Vagina (tissue), 2 donors: ENCODE data around the gene PKDCC. TPM values are rescaled to one million over a fixed set of nuclear protein-coding genes. Genes with fewer than 3 reads are reported as not detected.

Experiments used
- DNase-seq, 2 donors: peaks; one replicate each; pipeline ENCODE4 v3.0.0-alpha.2; 2017; ENCODE audit errors: extremely low spot score in 2 of 2
- H3K27ac ChIP-seq: fragments of 200-600 bp; sonication (generic); one replicate; pipeline ENCODE4 v1.5.1; 2019
- H3K27me3 ChIP-seq: fragments of 200-600 bp; sonication (generic); one replicate; pipeline ENCODE4 v1.5.1; 2019
- H3K36me3 ChIP-seq, 2 donors: fragments of 200-600 bp; sonication (generic); one replicate each; pipeline ENCODE4 v1.5.1; 2017 to 2019
- H3K4me1 ChIP-seq: fragments of 200-600 bp; sonication (generic); one replicate; pipeline ENCODE4 v1.5.1; 2019
- H3K4me3 ChIP-seq, 2 donors: fragments of 200-600 bp; sonication (generic); 1 replicate in 1 of 2; 2 replicates in 1 of 2; pipeline ENCODE4 v1.5.1; 2016 to 2019
- H3K9me3 ChIP-seq: fragments of 200-600 bp; sonication (generic); one replicate; pipeline ENCODE4 v1.5.1; 2019
- CTCF ChIP-seq, 3 experiments: fragments of 450-650 bp in 2 of 3; fragments of 200-600 bp in 1 of 3; sonication (generic) in 1 of 3; IDR thresholded peaks; one replicate each; pipeline ENCODE4 v1.5.1; 2017 to 2019; ENCODE audit warnings: antibody characterized with exemption in 3 of 3, mild to moderate bottlenecking in 2 of 3, moderate library complexity in 2 of 3
- POLR2A ChIP-seq, 2 donors: fragments of 450-650 bp; IDR thresholded peaks; one replicate each; pipeline ENCODE4 v1.6.1; 2017; ENCODE audit warnings: antibody characterized with exemption in 2 of 2, mild to moderate bottlenecking in 2 of 2, moderate library complexity in 2 of 2
- POLR2AphosphoS5 ChIP-seq, 2 donors: sonication (generic); formaldehyde crosslinking; IDR thresholded peaks; one replicate each; pipeline ENCODE4 v1.9.0; 2017; ENCODE audit warnings: antibody characterized with exemption in 2 of 2, mild to moderate bottlenecking in 2 of 2, low read depth in 1 of 2; ENCODE audit not compliant: insufficient read depth in 1 of 2
- intact Hi-C: fragments of 100-400 bp; cut with DNase I; formaldehyde crosslinking; loops from one replicate; pipeline ENCODE4 v1.15.1; 2023
- total RNA-seq: library from RNA; depleted of rRNA; stranded (reverse); fragments of >200 nt; gene quantifications from one replicate; pipeline ENCODE4 v1.2.3, GENCODE V29; 2016

The PKDCC gene
- total RNA-seq, 1 donor from 2014 or later, result 146 TPM

- intact Hi-C loops, result no loop called here
- H3K36me3 ChIP-seq, result no peaks in the 10 kb centered on the region
- TF ChIP-seq CTCF (IDR thresholded peaks at IDR 0.05), result no peak
- TF ChIP-seq POLR2AphosphoS5 (IDR thresholded peaks at IDR 0.05; ENCODE audit: insufficient read depth in 1 of 2, low read depth in 1 of 2), result peak in 1 of 2 donors; percentile 60
- H3K4me3 ChIP-seq, result no peak overlapping the region
- H3K9me3 ChIP-seq, result no peaks in the 10 kb centered on the region
- H3K27me3 ChIP-seq, result no peaks in the 10 kb centered on the region
- DNase-seq, result no peak
- H3K4me1 ChIP-seq, result peaks cover 14% of the 10 kb centered on the region
- peak overlapping the region; percentile 68 for H3K27ac ChIP-seq
Observed at GRCh38 chr2:42025151-42025582, 22.7 kb upstream of the PKDCC start.

- Histone ChIP-seq H3K27ac (no peak overlapping the region), H3K27me3 (no peaks in the 10 kb centered on the region), H3K9me3 (no peaks in the 10 kb centered on the region), H3K36me3 (no peaks in the 10 kb centered on the region), H3K4me3 (no peak overlapping the region), H3K4me1 (peaks cover 14% of the 10 kb centered on the region)
- intact Hi-C loops, result no loop called here
- no peak for DNase-seq
- TF ChIP-seq POLR2AphosphoS5 (IDR thresholded peaks at IDR 0.05; ENCODE audit: insufficient read depth in 1 of 2, low read depth in 1 of 2) (no peak), POLR2A (IDR thresholded peaks at IDR 0.05) (no peak), CTCF (IDR thresholded peaks at IDR 0.05) (no peak)
Observed at GRCh38 chr2:42026272-42026671, 21.5 kb upstream of the PKDCC start.

GRCh38 chr2:42028571-42029148 lies 19.2 kb upstream of the PKDCC start:
- H3K27me3 ChIP-seq, result no peaks in the 10 kb centered on the region
- H3K27ac ChIP-seq, result no peak overlapping the region
- no peaks in the 10 kb centered on the region for H3K36me3 ChIP-seq
- H3K9me3 ChIP-seq, result no peaks in the 10 kb centered on the region
- peaks cover 14% of the 10 kb centered on the region for H3K4me1 ChIP-seq
- no peak for TF ChIP-seq POLR2AphosphoS5 (IDR thresholded peaks at IDR 0.05; ENCODE audit: insufficient read depth in 1 of 2, low read depth in 1 of 2)
- TF ChIP-seq POLR2A (IDR thresholded peaks at IDR 0.05), result no peak
- no peak for TF ChIP-seq CTCF (IDR thresholded peaks at IDR 0.05)
- no peak for DNase-seq
- no peak overlapping the region for H3K4me3 ChIP-seq
- intact Hi-C loops, result no loop called here

GRCh38 chr2:42029171-42029570 lies 18.6 kb upstream of the PKDCC start:
- no peak for DNase-seq
- intact Hi-C loops, result no loop called here
- H3K36me3 ChIP-seq, result no peaks in the 10 kb centered on the region
- H3K27ac ChIP-seq, result no peak overlapping the region
- no peak overlapping the region for H3K4me3 ChIP-seq
- H3K4me1 ChIP-seq, result peaks cover 14% of the 10 kb centered on the region
- H3K27me3 ChIP-seq, result no peaks in the 10 kb centered on the region
- TF ChIP-seq CTCF (IDR thresholded peaks at IDR 0.05), result no peak
- no peak for TF ChIP-seq POLR2AphosphoS5 (IDR thresholded peaks at IDR 0.05; ENCODE audit: insufficient read depth in 1 of 2, low read depth in 1 of 2)
- no peak for TF ChIP-seq POLR2A (IDR thresholded peaks at IDR 0.05)
- H3K9me3 ChIP-seq, result no peaks in the 10 kb centered on the region

GRCh38 chr2:42029639-42030199 lies 18.1 kb upstream of the PKDCC start:
- intact Hi-C loops, result no loop called here
- Histone ChIP-seq H3K4me3 (no peak overlapping the region), H3K9me3 (no peaks in the 10 kb centered on the region), H3K4me1 (peaks cover 10% of the 10 kb centered on the region), H3K27ac (no peak overlapping the region), H3K27me3 (no peaks in the 10 kb centered on the region), H3K36me3 (no peaks in the 10 kb centered on the region)
- DNase-seq, result no peak
- TF ChIP-seq POLR2AphosphoS5 (IDR thresholded peaks at IDR 0.05; ENCODE audit: insufficient read depth in 1 of 2, low read depth in 1 of 2) (no peak), CTCF (IDR thresholded peaks at IDR 0.05) (no peak), POLR2A (IDR thresholded peaks at IDR 0.05) (no peak)
